ENCODE measurements around the gene ENGASE. TPM values are rescaled to one million over a fixed set of nuclear protein-coding genes. Genes with fewer than 3 reads are reported as not detected.

ENGASE gene
- total RNA-seq, 1 donor from 2014 or later, result 38.4 TPM

DNA sequence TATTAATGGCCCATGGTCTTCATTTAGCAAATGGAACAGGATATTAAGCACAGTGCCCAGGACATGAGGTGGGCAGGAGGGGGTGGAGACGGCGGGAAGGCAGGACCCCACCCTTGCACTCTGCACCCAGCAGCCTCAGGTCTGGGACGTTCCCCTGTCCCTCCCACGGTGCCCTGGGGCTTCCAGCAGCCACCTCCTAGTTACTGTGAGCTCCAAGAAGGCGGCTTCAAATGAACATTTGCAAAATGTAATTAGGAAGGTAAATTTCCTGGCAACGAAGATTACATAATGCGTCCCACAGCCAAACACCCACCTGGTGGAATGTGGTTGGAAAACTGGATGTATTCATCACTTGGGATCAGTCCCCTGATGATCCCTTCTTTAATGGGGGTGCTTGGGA is 59.4 kb downstream of the ENGASE start:
- H3K9me3 Mint-ChIP-seq (ENCODE audit: unreplicated experiment), result no peaks in the 10 kb centered on the region
- H3K4me3 Mint-ChIP-seq (ENCODE audit: unreplicated experiment), result no peak overlapping the region
- H3K27ac Mint-ChIP-seq (ENCODE audit: unreplicated experiment), result no peak overlapping the region
- DNase-seq (ENCODE audit: extremely low spot score, unreplicated experiment), result no peak
- H3K27me3 Mint-ChIP-seq (ENCODE audit: unreplicated experiment), result peaks cover 13% of the 10 kb centered on the region
- H3K4me1 Mint-ChIP-seq (ENCODE audit: unreplicated experiment), result no peaks in the 10 kb centered on the region
- TF ChIP-seq, protein P1, sequence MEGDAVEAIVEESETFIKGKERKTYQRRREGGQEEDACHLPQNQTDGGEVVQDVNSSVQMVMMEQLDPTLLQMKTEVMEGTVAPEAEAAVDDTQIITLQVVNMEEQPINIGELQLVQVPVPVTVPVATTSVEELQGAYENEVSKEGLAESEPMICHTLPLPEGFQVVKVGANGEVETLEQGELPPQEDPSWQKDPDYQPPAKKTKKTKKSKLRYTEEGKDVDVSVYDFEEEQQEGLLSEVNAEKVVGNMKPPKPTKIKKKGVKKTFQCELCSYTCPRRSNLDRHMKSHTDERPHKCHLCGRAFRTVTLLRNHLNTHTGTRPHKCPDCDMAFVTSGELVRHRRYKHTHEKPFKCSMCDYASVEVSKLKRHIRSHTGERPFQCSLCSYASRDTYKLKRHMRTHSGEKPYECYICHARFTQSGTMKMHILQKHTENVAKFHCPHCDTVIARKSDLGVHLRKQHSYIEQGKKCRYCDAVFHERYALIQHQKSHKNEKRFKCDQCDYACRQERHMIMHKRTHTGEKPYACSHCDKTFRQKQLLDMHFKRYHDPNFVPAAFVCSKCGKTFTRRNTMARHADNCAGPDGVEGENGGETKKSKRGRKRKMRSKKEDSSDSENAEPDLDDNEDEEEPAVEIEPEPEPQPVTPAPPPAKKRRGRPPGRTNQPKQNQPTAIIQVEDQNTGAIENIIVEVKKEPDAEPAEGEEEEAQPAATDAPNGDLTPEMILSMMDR (IDR thresholded peaks at IDR 0.05), result no peak
- no peaks in the 10 kb centered on the region for H3K36me3 Mint-ChIP-seq (ENCODE audit: unreplicated experiment)

DNA sequence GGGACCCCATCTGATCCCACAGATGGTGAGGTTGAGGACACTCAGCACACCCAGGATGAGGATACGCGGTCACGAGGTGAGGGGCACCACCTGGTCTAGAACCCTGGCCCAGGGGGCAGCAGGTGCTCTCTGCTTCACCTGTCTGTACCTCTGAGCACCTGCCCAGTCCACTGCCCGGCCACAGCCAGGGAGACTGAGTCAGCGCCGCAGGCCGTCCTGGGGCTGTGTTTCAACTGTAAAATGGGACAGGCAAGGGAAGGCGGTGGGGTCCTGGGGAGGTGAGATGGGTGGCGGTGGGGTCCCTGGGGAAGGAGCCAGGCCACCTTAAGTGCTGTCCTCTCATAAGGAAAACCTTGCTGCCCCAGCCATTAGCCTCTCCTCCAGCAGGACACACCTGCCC is 60.4 kb downstream of the ENGASE start:
- no peaks in the 10 kb centered on the region for H3K9me3 Mint-ChIP-seq (ENCODE audit: unreplicated experiment)
- no peak overlapping the region for H3K4me3 Mint-ChIP-seq (ENCODE audit: unreplicated experiment)
- no peaks in the 10 kb centered on the region for H3K4me1 Mint-ChIP-seq (ENCODE audit: unreplicated experiment)
- TF ChIP-seq, protein P1 (IDR thresholded peaks at IDR 0.05), result no peak
- H3K27ac Mint-ChIP-seq (ENCODE audit: unreplicated experiment), result no peak overlapping the region
- DNase-seq (ENCODE audit: extremely low spot score, unreplicated experiment), result no peak
- H3K36me3 Mint-ChIP-seq (ENCODE audit: unreplicated experiment), result no peaks in the 10 kb centered on the region
- H3K27me3 Mint-ChIP-seq (ENCODE audit: unreplicated experiment), result peaks cover 13% of the 10 kb centered on the region

DNA sequence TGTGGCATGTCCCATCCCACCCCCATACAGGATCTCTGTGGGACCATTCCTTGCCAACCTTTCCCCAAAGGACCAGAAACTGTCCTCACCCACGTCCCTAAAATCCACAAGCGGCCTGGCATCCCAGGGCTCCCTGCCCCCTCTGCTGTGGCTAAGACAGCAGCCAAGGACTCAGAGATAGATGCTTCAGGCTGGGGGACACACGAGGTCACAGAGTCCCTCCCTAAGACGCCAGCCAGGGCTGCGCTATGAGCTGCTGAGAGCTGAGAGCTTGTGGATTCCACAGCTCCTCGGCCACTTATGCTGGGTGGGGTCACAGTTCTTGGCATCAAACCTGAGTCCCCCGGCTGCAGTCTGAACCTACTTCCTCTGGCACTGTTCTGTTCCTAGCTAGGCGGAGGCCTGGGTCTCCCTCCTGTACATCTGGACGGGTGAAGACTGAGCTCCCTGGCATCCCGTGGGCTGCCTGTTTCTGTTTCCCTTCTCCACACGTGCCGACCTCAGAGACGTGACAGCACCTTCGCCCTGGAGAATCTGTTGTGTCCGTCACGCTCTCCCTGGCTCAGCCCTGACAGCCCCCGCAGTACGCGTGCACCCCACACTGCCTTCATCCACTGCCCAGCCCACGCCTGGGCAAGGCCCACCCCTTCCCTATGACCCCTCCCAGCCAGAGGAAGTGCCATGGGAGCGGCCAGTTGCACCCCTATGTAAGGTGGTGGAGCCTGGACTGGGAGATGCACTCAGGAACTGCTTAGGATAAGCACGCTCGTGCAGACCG is 61.2 kb downstream of the ENGASE start:
- Mint-ChIP-seq H3K9me3 (ENCODE audit: unreplicated experiment) (no peaks in the 10 kb centered on the region), H3K27me3 (ENCODE audit: unreplicated experiment) (peaks cover 12% of the 10 kb centered on the region), H3K36me3 (ENCODE audit: unreplicated experiment) (no peaks in the 10 kb centered on the region), H3K27ac (ENCODE audit: unreplicated experiment) (no peak overlapping the region), H3K4me3 (ENCODE audit: unreplicated experiment) (no peak overlapping the region), H3K4me1 (ENCODE audit: unreplicated experiment) (no peaks in the 10 kb centered on the region)
- no peak for DNase-seq (ENCODE audit: extremely low spot score, unreplicated experiment)
- TF ChIP-seq, protein P1 (IDR thresholded peaks at IDR 0.05), result no peak

Other genes with a start within 250 kb of the ENGASE start
- 56.2 and 66.7 TPM in 2 replicates for gene USP36, start 234.0 kb upstream of the ENGASE start, total RNA-seq
- gene CEP295NL, start 171.6 kb upstream of the ENGASE start, total RNA-seq, result 7.3 and 9.2 TPM in 2 replicates
- 1,096 and 1,211 TPM in 2 replicates for gene TIMP2, start 149.4 kb upstream of the ENGASE start, total RNA-seq
- 439 and 456 TPM in 2 replicates for gene LGALS3BP, start 94.9 kb upstream of the ENGASE start, total RNA-seq
- 61.1 and 62.3 TPM in 2 replicates for gene CANT1, start 65.1 kb upstream of the ENGASE start, total RNA-seq
- gene C1QTNF1, start 50.7 kb upstream of the ENGASE start, total RNA-seq, result 196 and 203 TPM in 2 replicates